Measurements from ENCODE around the gene TLNRD1.

The TLNRD1 gene

DNA sequence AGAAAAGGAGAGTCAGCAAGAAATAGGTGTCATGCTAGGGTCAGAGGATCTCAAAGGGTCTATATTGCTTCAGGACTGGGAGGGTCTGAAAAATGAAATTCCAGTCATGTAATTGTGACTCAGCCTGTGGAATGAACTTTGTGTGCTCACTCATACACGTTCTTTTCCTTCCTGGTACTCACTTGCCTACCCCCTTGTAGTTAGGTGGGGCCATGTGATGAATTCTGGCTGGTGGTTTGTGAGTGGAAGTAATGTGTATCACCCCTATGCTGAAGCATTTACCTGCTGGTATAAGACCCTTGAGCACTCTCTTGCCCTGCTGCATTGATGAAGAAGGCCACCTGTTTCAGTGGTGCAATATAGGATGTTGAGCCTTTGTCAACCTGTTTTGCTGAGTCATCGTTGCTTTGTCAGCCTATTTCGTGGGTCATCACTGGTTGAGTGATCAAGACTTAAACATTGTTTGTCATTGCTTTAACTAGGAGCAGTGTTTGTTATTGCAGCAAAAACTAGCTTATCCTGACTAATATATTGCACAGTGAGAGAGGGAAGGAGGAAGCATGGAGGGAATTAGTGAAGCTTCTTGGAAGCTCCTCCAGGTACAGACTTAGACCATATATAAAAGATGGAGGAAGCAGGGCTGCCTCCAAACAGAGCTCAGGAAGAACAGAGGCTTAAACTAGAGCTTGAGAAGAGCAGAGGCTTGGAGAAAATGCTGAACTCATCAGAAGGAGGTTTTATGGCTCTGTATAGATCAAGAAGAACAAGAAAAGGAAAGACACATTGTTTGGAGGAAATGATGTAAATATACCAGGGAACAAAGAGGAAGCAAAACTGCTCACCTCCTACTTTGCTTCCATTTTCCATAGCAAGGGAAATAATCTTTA lies 28.9 kb downstream of the TLNRD1 start:
- DNase-seq: no peak

DNA sequence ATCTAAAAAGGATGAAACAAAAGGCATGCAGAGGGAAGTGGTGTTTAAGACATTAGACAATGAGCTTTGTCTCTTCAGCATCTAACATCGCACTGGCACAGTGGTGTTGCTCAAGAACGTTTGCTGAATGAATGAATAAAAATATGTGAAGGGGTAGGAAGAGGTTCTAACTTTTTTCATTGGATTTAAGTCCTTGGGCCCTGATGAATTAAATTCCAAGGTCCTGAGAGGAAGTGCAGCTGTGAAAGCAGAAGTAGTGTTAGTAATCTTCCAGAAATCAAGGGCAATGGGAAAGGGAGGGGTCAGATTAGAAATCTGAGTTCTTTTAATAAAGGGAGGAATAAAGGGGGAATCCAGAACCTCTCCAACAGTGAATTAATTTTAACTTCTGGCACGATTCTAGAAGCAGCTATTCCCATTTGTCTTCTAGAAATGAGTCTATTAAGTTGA lies 29.6 kb downstream of the TLNRD1 start:
- DNase-seq: no peak

DNA sequence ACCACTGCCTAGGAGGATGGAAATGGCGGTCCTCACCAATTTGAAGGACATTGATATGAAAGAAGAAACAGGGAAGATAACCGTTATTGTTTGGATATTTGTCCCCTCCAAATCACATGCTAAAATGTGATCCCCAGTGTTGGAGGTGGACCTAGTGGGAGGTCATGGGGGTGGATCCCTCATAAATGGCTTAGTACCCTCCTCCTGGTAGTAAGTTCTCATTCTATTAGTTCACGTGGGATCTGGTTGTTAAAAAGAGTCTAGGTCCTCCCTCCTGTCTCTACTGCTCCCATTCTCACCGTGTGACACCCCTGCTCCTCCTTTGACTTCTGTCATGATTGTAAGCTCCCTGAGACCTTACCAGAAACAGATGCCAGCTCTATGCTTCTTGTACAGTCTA lies 30.5 kb downstream of the TLNRD1 start:
- no peak for DNase-seq

DNA sequence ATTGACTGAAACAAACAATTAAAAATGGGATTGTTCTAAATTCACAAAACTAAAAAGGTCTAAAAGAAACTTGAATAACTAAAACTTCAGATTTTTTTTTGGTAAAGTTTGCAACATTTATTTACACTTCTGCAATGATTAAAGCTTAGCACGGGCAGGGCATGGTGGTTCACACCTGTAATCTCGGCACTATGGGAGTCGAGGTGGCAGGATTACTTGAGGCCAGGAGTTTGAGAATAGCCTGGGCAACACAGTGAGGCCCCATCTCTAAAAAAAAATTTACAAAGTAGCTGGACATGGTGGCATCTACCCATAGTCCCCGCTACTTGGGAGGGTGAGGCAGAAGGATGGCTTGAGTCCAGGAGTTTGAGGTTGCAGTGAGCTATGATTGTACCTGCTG lies 31.6 kb downstream of the TLNRD1 start:
- DNase-seq: no peak

DNA sequence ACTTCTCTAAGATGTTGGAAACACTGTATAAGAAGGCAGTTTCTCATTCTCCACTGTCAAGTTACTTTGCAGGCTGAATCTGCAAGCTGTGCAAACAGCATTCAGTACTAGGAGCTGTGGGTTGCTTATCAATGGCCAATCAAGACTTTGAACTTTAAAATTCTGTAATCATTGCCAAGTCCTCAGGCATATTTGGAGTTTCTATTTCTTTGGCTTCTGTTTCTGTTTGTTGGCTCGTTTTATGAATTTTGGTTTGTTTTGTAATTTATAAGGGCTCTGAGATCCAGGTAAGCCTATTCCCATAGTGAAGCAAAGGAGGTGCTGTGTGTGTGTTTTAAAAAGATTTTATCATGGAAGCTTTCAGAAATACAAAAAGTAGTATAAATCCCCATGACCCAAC lies 32.1 kb downstream of the TLNRD1 start:
- DNase-seq: no peak

DNA sequence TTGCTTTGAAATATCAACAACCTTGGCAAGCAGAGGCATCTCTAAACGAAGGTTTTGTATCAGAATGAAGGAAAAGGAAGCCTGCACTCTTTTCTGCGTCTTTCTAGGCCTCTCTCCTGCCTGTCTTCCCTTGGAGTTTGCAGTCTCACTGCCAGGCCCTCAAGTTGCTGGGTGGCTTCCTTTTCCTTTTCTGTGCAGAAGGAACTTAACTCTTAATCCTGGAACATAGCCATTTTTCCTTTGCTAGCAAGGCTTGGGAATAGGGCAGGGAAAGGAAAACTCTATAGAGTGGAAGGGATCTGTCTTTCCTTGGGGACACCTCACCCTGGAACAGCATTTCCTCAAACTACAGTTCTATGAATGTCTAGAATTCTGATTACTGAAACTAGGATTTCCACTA lies 32.8 kb downstream of the TLNRD1 start:
- DNase-seq: no peak

DNA sequence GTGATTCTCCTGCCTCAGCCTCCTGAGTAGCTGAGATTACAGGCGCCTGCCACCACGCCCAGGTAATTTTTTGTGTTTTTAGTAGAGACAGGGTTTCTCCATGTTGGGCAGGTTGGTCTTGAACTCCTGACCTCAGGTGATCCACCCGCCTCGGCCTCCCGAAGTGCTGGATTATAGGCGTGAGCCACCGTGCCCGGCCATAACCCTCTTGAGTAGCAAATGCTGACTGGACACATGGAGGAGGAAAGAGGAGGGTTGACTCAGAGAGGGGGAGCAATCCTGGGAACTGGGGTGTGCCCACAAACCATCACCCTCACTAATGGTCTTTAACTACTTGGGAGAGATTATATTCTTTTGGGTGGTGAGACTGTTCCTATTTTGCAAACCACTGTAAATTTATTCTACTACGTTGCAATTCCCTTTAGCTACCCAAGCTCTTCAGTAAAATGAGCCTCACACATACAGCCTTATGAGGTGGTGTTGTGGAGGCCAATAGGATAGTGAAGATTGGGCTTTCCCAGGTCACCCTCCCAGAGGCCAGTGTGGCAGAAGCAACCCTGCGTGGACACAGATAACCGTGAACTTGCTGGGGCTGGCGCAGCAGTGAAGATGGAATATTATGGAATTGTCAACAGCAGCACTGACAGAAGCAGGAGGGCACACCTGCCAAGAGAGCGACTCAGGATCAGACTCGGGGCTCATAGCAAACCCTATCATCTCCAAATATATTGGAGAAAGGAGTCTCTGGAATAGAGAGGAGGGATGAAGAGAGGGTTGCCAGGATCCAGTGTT lies 37.4 kb downstream of the TLNRD1 start:
- no peak for DNase-seq

DNA sequence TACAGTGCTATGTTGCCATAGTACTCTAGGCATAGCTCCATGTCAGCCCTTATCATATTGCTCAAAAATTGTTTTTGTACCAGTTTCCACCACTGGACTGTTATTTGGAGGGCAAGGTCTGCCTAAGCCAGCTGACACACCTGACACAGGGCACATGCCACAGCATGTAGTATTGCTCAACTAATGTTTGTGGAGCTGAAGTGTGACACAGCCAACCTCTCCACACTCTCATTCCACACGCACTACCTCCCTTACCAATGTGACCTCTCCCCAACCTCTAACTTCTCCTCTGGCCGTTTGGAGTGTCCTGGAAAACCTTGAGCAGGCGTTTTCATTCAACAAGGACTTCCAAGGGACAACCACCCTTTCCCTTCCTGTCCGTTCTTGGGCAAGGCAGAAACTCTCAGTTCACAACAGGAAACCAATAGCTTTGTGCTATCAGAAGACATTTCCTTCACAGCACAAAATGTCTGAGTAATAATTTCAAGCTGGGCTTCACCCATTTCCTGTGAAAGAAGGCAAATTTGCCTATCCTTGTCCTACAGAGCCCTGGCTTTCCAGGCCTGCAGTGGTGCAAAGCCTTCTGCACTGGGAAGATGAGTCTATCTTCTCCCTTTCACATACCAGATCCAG lies 38.4 kb downstream of the TLNRD1 start:
- DNase-seq: no peak

DNA sequence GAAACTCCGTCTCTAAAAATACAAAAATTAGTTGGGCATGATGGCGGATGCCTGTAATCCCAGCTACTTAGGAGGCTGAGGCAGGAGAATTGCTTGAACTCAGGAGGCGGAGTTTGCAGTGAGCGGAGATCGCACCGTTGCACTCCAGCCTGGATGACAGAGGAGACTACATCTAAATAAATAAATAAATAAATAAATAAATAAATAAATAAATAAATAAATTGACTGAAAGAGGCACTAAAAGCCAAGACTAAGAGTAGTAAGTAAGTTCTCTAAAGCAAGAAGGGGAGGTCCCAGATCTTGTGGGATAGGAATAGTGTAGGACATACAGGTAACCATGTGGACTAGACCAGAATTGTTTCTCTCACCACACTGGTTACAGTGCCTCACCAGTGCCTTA lies 40.0 kb downstream of the TLNRD1 start:
- no peak for DNase-seq

DNA sequence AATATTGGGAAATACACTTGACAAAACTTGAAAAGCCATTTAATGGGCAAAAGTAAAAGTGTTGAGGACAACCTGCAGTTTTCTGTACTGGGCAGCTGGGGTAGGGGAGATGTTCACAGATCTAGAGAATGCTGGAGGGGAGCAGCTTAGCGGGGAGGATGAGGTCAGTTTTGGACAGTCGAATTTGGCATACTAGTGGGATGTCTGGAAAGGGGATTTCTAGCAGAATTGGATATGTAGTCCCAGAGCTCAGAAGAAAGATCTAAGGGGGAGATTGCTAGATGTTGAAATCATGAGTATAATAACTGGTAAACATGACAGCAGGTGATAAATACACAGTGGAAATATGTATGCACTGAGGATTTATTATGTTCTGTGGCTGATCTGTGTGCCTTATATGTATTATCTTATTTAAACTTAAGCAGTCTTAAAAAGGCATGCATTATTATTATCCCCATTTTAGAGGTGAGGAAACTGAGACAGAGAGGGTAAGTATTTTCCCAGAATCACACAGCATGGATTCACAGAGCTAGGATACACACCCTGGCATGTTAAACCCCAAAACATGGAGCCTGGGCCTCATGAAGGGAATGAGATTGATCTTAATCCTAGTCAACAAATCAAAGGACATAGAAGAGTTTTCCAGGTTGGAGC lies 42.7 kb downstream of the TLNRD1 start:
- DNase-seq: no peak

DNA sequence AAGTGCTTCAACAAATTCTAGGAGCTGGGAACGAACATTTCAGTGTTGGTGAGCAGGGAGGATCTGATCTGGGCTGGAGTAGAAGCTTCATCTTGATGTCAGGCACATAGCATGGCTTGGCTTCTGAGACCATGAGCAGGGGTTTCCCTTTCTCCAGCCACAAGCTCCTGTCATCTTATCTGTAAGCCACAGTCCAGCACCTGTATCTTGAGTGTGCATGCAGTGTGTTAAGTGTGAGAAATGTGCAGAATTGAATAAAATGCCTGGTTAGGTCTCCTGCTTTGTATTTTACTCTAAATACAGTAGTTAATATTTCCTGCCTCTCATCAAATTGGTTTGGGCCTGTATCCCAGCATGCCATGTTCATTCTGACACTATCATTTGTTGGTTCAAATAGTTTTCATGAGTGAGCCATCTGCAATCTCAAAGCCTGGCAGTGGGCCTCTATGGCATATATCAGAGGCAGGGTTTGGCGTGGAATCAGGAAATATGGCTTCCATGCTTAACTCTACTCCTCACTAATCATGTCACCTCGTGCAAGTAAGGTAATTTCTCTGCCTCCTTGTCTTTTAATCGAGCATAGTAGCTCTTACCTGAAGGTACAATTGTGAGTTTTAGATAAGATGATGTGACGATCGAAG lies 43.3 kb downstream of the TLNRD1 start:
- no peak for DNase-seq

DNA sequence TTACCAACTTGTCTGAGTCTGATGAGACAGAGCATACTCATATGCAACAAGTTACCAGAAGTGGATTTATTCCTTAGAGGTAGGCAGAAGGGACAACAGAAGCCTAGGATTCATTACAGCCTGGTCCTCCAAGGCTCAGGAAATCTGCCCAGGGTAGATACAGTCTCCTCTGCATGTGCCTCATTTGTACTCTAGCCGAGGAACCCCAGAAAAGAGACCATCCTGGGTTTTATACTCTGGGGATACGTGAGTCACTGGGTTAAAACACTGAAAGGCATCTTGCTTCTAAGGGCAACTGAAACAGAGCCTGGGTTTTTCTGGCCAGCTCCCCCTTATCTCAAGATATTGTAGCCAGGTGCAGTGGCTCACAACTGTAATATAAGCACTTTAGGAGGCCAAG lies 45.6 kb downstream of the TLNRD1 start:
- no peak for DNase-seq

DNA sequence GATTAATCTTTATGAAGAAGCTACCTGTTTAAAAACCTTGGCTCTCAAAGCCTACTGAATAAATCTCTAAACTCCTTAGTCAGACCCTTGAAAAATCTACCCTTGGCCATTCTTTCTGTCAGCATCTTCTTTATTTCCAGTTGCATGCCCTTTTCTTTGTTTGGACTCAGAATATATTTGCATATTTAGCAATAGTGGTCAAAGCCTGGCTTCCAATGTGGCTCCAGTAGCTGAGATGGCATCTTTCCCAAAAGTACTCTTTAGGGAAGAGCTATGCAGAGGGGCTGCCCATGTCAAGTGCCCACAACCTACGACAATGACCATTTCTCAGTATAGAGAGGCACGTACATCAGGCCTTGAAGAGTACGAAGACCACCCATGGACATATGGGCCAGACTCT lies 47.2 kb downstream of the TLNRD1 start:
- no peak for DNase-seq

DNA sequence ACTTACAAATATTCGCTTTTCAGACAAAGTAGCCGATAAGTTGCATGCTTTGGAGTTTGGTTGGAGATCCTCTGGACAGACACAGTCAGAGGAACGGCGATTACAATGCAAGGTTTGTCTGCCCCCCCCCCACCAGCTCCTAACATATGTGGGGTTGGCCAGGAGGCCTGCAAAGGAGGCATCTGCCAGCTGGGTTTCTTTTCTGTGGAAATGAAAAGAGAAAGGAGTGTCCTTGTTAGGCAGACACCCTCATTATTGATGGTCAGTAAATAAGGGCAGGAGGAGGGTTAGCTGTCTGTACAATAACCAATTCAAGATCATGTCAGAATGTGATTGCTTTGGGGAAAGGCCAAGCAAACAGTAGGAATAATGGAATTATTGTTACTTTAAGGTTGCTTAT lies 49.1 kb downstream of the TLNRD1 start:
- DNase-seq: no peak

DNA sequence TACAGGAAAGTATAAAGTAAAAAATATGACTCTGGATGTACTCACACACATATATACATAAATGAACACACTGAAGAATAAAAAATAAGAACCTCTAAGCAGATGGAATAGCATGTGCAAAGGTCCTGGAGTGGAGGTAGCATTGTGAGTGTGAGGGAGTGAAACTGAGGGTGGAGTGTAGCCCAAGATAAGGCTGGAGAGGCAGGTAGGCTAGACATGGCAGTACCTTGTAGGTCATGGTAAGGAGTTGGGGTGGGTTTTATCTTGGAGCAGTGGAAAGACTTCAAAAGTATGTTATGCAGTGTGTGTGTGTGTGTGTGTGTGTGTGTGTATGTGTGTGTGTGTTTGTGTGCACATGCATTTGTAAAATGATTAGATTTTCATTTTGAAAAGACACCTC lies 49.5 kb downstream of the TLNRD1 start:
- DNase-seq: no peak

DNA sequence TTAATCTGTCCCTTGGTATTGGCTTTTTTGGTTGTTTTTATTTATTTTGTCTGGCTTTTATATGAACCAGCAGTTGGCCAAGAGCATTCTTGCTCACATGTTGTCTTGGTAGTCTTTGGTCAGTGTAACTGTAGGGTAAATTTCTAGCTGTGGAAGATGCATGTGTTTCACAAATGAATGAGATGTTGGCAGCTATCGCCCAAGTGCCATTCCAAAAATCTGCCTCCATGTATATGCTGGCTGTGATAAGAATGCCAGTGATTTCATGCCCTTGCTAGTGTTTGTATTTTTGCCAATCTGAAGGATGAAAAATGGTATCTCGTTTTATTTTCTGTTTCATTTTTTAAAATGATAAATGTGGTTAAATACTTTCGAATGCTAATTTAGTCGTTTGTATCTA lies 50.1 kb downstream of the TLNRD1 start:
- no peak for DNase-seq

DNA sequence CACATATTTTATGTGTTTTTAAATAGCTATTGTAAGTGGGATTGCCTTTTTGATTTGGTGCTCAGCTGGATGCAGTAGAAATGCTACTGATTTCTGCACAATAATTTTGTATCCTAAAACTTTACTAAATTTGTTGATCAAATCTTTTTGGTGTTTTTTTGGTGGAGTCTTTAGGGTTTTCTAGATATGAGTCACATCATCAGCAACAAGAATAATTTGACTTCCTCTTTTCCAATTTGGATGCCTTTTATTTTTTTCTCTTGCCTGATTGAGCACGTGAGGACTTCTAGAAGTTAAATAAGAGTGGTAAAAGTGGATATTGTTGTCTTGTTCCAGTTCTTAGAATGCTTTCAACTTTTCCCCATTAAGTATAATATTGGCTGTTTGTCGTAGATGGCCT lies 51.3 kb downstream of the TLNRD1 start:
- DNase-seq: no peak

DNA sequence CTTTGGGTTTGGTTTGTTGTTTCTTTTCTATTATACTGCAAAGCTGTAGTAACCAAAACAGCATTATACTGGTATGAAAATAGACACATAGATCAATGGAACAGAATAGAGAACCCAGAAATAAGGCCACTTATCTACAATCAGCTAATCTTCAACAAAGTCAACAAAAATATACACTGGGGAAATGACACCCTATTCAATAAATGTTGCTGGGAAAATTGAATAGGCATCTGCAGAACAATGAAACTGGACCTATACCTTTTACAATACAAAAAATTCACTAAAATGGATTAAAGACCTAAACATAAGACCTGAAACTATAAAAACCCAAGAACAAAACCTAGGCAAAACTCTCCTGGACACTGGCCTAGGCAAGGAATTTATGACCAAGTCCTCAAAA lies 52.9 kb downstream of the TLNRD1 start:
- no peak for DNase-seq

DNA sequence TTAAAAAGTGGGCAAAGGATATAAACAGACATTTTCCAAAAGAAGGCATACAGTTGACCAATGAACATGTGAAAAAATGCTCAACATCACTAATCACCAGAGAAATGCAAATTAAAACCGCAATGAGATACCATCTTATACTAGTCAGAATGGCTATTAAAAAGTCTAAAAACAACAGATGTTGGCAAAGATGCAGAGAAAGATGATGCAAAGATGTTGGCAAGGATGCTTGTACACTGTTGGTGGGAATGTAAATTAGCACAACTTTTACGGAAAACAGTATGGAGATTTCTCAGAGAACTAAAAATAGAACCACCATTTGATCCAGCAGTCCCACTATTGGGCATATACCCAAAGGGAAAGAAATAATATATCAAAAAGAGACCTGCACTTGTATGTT lies 53.5 kb downstream of the TLNRD1 start:
- DNase-seq: no peak
